22Rv1 (cell line): ENCODE data around the gene NFKBIA.

Source experiments
- H3K27ac ChIP-seq: fragments of 450-650 bp; 2 replicates; pipeline ENCODE4 v1.5.1; 2017
- ZFX ChIP-seq: fragments of 450-650 bp; IDR thresholded peaks from 2 replicates; pipeline ENCODE4 v1.6.1; 2017; ENCODE audit warnings: antibody characterized with exemption, borderline replicate concordance
- TF ChIP-seq, protein P1 (sequence below): fragments of 450-650 bp; IDR thresholded peaks from 2 replicates; pipeline ENCODE4 v1.5.1; 2017; ENCODE audit warnings: mild to moderate bottlenecking

Gene NFKBIA

DNA sequence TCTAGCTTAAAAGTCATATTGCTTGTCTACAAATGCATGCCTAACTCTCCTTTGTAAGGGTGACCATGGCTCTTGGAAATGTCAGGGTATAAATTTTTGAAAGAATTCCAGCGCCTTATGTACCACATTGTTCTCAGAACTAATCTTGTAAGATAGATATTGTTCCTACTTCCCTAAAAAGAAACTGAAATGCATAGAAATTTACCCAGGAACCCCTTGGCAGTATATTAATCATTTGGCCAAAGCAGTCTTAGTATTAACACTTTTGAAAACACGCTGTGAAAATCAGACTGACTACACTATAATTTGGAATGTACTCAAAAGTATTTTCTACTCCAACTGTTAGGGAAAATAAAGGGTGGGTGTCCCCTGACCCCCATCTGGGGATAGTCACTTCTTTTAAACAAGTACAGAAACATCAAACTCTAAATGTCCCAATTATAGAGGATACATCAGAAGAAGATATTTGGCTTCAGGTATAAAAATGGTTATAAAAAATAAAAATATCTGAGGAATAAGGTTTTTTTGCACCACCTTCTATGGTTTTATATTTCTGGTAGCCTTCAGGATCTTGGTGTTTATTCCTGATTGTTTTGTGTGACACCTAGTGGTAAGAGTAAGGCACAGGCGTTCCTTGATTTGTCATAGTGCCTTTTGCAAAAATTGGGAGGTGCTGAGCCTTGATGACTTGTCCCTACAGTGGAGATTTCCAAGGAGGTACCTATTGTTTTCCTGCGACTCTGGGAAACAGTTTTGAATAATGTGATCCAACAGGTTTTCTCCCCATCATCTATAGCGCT is 2.2 kb upstream of the NFKBIA start:
- peak overlapping the region; percentile 98; the same call in 1 of the 2 replicates for H3K27ac ChIP-seq
- TF ChIP-seq, protein P1, sequence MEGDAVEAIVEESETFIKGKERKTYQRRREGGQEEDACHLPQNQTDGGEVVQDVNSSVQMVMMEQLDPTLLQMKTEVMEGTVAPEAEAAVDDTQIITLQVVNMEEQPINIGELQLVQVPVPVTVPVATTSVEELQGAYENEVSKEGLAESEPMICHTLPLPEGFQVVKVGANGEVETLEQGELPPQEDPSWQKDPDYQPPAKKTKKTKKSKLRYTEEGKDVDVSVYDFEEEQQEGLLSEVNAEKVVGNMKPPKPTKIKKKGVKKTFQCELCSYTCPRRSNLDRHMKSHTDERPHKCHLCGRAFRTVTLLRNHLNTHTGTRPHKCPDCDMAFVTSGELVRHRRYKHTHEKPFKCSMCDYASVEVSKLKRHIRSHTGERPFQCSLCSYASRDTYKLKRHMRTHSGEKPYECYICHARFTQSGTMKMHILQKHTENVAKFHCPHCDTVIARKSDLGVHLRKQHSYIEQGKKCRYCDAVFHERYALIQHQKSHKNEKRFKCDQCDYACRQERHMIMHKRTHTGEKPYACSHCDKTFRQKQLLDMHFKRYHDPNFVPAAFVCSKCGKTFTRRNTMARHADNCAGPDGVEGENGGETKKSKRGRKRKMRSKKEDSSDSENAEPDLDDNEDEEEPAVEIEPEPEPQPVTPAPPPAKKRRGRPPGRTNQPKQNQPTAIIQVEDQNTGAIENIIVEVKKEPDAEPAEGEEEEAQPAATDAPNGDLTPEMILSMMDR: peak; percentile 85
- TF ChIP-seq ZFX: no peak

DNA sequence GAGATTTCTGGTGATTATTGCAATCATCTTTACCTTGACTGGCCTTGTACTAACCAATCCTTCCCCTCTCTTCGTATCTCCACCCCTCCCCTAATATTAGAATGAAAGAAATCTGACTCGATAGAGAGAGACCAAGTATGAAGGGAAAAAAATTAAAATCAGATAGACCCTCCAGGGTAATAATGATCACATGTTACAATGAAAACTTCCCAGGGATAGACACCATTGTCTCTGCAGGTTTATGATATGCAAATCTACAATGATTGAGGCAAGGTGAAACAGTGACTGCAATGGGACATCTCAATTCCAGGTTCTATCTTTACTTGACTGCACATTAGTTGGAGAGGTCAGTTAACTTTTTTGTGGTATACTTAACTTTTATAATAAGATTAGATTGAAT is 1.5 kb upstream of the NFKBIA start:
- TF ChIP-seq, protein P1: no peak
- TF ChIP-seq ZFX: no peak
- H3K27ac ChIP-seq: peak overlapping the region; percentile 98

DNA sequence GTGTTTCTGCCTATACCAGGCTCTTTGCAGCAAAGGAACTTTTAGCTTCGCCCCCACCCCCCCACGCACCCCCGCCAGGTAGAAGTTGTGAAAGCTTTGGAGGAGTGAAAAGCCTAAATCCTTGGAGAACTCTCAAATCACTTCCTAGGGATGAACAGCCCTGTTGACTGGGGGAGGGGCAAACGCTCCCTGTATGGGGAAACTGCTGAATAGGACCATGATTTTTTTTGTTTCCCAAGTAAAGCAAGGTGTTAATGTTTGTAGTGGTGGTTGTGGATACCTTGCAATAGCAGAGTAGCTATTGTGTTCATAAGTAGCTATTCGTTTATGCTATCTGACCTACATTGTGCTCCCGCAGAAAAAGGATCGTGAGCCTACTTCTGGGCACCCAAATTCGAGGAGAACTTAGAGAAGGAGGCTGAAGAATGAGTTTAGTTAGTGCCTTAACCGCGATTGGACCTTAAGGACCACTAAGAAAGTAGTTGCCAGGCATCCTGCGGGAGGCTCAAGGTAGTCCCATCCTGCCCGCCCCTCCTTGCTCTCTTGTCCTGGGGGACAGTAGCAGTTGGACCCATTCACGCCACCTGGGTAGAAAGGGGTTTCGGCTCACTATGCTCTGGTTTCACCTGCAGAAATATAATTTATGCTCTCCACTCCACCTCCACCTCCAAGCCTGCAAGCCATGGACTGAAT is 901 bp upstream of the NFKBIA start:
- H3K27ac ChIP-seq: peak overlapping the region; percentile 98
- TF ChIP-seq ZFX: no peak
- TF ChIP-seq, protein P1: no peak

DNA sequence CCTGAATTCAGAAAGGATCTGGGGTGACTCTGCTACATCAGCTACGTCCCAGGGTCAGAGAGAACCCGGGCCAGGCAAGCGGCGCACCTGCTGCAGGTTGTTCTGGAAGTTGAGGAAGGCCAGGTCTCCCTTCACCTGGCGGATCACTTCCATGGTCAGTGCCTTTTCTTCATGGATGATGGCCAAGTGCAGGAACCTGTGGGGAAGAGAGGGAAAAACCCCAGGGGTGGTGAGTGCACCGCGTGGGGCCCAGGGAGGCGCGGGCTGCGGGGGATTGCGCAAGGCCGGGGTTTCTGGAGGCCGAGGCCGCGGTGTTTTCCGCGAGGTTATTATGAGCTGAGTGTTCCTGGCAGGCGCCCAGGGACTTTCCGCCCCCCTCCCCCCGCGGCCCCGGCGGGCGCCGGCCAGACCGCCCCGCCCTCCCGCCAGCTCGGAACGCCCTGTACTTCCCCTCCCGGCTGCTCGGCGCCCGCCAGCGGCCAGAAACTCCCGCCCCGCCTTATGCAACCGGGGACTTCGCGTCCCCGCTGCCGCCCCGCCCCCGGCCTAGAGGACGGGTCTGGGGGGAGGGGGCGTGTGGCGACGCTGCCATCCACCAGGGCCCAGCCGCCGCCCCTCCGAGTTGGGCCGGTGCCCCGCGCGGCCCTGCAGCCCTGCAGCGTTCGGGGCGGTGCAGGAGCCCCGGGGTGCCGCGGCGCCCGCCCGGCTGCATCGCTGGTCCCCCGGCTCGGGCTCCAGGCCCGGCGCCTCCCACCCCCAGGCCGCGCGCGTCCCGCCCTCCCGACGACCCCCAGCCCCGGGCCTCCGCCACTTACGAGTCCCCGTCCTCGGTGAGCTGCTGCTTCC is 723 bp downstream of the NFKBIA start:
- peak overlapping the region; percentile 98 for H3K27ac ChIP-seq
- no peak for TF ChIP-seq ZFX
- TF ChIP-seq, protein P1: no peak

DNA sequence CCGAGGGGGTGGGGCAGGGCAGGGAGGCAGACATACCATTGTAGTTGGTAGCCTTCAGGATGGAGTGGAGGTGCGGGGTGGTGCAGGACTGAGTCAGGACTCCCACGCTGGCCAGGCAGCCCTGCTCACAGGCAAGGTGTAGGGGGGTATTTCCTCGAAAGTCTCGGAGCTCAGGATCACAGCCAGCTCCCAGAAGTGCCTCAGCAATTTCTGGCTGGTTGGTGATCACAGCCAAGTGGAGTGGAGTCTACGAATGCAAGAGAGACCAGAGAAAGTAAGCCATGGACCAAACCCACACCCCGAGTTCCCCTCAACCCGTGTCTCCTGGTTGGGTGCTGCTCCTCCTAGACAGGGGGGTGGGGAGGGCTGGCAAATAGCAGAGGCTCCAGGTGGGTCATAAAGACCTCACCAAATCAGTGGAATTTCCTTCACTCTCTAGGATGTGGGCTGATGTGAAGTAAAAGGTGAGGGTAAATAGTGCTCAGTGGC is 1.4 kb downstream of the NFKBIA start:
- H3K27ac ChIP-seq: peak overlapping the region; percentile 98
- no peak for TF ChIP-seq ZFX
- TF ChIP-seq, protein P1: no peak

DNA sequence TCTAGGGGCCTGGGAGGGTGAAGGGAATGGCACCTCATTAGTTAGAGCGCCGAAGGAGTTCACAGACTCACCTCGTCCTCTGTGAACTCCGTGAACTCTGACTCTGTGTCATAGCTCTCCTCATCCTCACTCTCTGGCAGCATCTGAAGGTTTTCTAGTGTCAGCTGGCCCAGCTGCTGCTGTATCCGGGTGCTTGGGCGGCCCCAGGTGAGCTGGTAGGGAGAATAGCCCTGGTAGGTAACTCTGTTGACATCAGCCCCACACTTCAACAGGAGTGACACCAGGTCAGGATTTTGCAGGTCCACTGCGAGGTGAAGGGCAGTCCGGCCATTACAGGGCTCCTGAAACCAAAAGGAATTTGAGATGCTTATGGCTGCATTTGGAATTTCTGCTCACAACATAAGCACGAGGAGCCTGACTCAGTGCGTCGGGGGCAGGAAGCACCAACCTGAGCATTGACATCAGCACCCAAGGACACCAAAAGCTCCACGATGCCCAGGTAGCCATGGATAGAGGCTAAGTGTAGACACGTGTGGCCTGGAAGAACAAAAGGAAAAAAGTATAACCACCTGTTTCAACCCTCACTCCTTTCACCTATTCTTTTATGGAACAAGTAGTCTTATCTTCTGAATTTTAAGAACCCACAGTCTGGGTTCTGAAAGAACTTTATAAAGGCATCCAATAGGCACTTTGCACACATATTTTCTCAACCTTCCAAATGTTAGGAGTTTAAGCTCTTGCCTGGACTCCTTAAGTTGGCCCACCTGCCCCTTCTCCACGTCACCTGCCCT is 2.0 kb downstream of the NFKBIA start:
- TF ChIP-seq, protein P1: no peak
- TF ChIP-seq ZFX: no peak
- H3K27ac ChIP-seq: peak overlapping the region; percentile 98
